Measurements from ENCODE around the gene PLEKHA7. TPM values are rescaled to one million over a fixed set of nuclear protein-coding genes. Genes with fewer than 3 reads are reported as not detected.

PLEKHA7 gene
- total RNA-seq, 1 experiment from 2014 or later = 57.6 TPM

- CTCF ChIA-PET = interaction anchor here (0.6 to 1.2 kb wide), 3 partner anchors 20 to 427 kb away, joined by 3 to 7 read pairs (median 3); no protein-coding TSS in a partner anchor
- no peaks in the 10 kb centered on the region for H3K27me3 Mint-ChIP-seq (ENCODE audit: insufficient read depth, unreplicated experiment)
- peaks cover 30% of the 10 kb centered on the region for H3K36me3 Mint-ChIP-seq (ENCODE audit: insufficient read depth, unreplicated experiment)
- Histone ChIP-seq H3K9me3 (no peaks in the 10 kb centered on the region), H3K36me3 (ENCODE audit: control insufficient read depth, insufficient read depth, low read length) (no peaks in the 10 kb centered on the region), H3K27me3 (replicated peaks; ENCODE audit: control insufficient read depth, insufficient read depth, low read length) (no peaks in the 10 kb centered on the region), H3K4me1 (peaks cover 35% of the 10 kb centered on the region), H3K4me3 (ENCODE audit: low read depth, low read length) (peak overlapping the region; percentile 83)
- no TSS peak for BruUV-seq (replicated peaks)
- H3K27ac Mint-ChIP-seq (ENCODE audit: unreplicated experiment) = peak overlapping the region; percentile 92
- intact Hi-C loops (cut with micrococcal nuclease; ENCODE audit: unreplicated experiment) = loop anchor here (1.0 to 10.0 kb wide), 3 partner anchors 11 to 279 kb away; partner anchors contain the start of gene PIK3C2A
- H3K9me3 Mint-ChIP-seq (ENCODE audit: unreplicated experiment) = no peaks in the 10 kb centered on the region
- H3K4me1 Mint-ChIP-seq (ENCODE audit: low read depth, unreplicated experiment) = peaks cover 46% of the 10 kb centered on the region
- POLR2A ChIA-PET = interaction anchor here (0.8 to 1.8 kb wide), 3 partner anchors 11 to 284 kb away, joined by 3 to 7 read pairs (median 3); partner anchors contain the start of gene C11orf58
- peak; percentile 91 to 94 for DNase-seq
- TF ChIP-seq, protein P1, sequence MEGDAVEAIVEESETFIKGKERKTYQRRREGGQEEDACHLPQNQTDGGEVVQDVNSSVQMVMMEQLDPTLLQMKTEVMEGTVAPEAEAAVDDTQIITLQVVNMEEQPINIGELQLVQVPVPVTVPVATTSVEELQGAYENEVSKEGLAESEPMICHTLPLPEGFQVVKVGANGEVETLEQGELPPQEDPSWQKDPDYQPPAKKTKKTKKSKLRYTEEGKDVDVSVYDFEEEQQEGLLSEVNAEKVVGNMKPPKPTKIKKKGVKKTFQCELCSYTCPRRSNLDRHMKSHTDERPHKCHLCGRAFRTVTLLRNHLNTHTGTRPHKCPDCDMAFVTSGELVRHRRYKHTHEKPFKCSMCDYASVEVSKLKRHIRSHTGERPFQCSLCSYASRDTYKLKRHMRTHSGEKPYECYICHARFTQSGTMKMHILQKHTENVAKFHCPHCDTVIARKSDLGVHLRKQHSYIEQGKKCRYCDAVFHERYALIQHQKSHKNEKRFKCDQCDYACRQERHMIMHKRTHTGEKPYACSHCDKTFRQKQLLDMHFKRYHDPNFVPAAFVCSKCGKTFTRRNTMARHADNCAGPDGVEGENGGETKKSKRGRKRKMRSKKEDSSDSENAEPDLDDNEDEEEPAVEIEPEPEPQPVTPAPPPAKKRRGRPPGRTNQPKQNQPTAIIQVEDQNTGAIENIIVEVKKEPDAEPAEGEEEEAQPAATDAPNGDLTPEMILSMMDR (IDR thresholded peaks at IDR 0.05; ENCODE audit: insufficient read depth in 1 of 2, low read depth in 1 of 2, low read length in 1 of 2, severe bottlenecking in 1 of 2, unreplicated experiment in 1 of 2) = no peak
- H3K4me3 Mint-ChIP-seq (ENCODE audit: unreplicated experiment) = peak overlapping the region; percentile 95
These were observed 88.6 kb downstream of the PLEKHA7 start for GRCh38 chr11:16925561-16926065.

- Histone ChIP-seq H3K9me3 (no peaks in the 10 kb centered on the region), H3K4me3 (ENCODE audit: low read depth, low read length) (peak overlapping the region; percentile 83), H3K36me3 (ENCODE audit: control insufficient read depth, insufficient read depth, low read length) (no peaks in the 10 kb centered on the region), H3K27me3 (replicated peaks; ENCODE audit: control insufficient read depth, insufficient read depth, low read length) (no peaks in the 10 kb centered on the region), H3K4me1 (peaks cover 35% of the 10 kb centered on the region)
- peak overlapping the region; percentile 92 for H3K27ac Mint-ChIP-seq (ENCODE audit: unreplicated experiment)
- ChIA-PET CTCF (interaction anchor here (0.6 to 1.2 kb wide), 7 partner anchors 12 to 139 kb away, joined by 3 to 4 read pairs (median 3); no protein-coding TSS in a partner anchor), POLR2A (interaction anchor here (0.6 to 1.8 kb wide), 7 partner anchors 12 to 284 kb away, joined by 3 to 10 read pairs (median 3); partner anchors contain the start of genes C11orf58 and RPS13)
- peak overlapping the region; percentile 95 for H3K4me3 Mint-ChIP-seq (ENCODE audit: unreplicated experiment)
- TF ChIP-seq, protein P1 (IDR thresholded peaks at IDR 0.05; ENCODE audit: insufficient read depth in 1 of 2, low read depth in 1 of 2, low read length in 1 of 2, severe bottlenecking in 1 of 2, unreplicated experiment in 1 of 2) = no peak
- intact Hi-C loops (cut with micrococcal nuclease; ENCODE audit: unreplicated experiment) = loop anchor here (1.0 to 10.0 kb wide), 6 partner anchors 11 to 280 kb away; partner anchors contain the start of gene PIK3C2A
- TSS peak; percentile 77 for BruUV-seq (replicated peaks)
- peaks cover 46% of the 10 kb centered on the region for H3K4me1 Mint-ChIP-seq (ENCODE audit: low read depth, unreplicated experiment)
- peak; percentile 95 to 96 for DNase-seq
- H3K27me3 Mint-ChIP-seq (ENCODE audit: insufficient read depth, unreplicated experiment) = no peaks in the 10 kb centered on the region
- H3K9me3 Mint-ChIP-seq (ENCODE audit: unreplicated experiment) = no peaks in the 10 kb centered on the region
- peaks cover 37% of the 10 kb centered on the region for H3K36me3 Mint-ChIP-seq (ENCODE audit: insufficient read depth, unreplicated experiment)
These were observed 89.2 kb downstream of the PLEKHA7 start for GRCh38 chr11:16924826-16925560.

DNA sequence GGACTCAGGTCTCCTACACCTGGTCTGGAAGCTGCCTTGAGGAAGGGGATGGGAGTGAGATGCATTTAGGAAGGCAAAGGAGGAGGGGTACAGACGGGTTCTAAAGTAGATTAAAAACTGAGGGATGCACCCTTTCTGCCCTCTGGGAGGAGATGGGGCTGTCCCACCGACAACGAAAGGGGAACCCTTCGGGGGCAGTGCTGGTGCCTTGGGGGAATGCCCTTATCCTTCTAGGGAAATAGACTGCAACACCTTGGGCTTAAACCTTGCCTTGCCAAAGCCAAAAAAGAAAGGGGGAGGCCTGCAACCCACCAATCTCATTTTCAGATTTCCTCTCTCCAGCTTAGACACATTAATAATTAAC, 89.8 kb downstream of the PLEKHA7 start:
- Mint-ChIP-seq H3K9me3 (ENCODE audit: unreplicated experiment) (no peaks in the 10 kb centered on the region), H3K4me1 (ENCODE audit: low read depth, unreplicated experiment) (peaks cover 46% of the 10 kb centered on the region), H3K27me3 (ENCODE audit: insufficient read depth, unreplicated experiment) (no peaks in the 10 kb centered on the region), H3K27ac (ENCODE audit: unreplicated experiment) (peak overlapping the region; percentile 92), H3K4me3 (ENCODE audit: unreplicated experiment) (peak overlapping the region; percentile 95), H3K36me3 (ENCODE audit: insufficient read depth, unreplicated experiment) (peaks cover 37% of the 10 kb centered on the region)
- H3K36me3 ChIP-seq (ENCODE audit: control insufficient read depth, insufficient read depth, low read length) = no peaks in the 10 kb centered on the region
- no peaks in the 10 kb centered on the region for H3K27me3 ChIP-seq (replicated peaks; ENCODE audit: control insufficient read depth, insufficient read depth, low read length)
- TSS peak; percentile 20 for BruUV-seq (replicated peaks)
- H3K4me1 ChIP-seq = peaks cover 35% of the 10 kb centered on the region
- TF ChIP-seq, protein P1 (IDR thresholded peaks at IDR 0.05; ENCODE audit: insufficient read depth in 1 of 2, low read depth in 1 of 2, low read length in 1 of 2, severe bottlenecking in 1 of 2, unreplicated experiment in 1 of 2) = no peak
- peak overlapping the region; percentile 32 for H3K4me3 ChIP-seq (ENCODE audit: low read depth, low read length)
- intact Hi-C loops (cut with micrococcal nuclease; ENCODE audit: unreplicated experiment) = loop anchor here (1.0 to 10.0 kb wide), 5 partner anchors 22 to 280 kb away; partner anchors contain the start of gene PIK3C2A
- DNase-seq = no peak
- ChIA-PET CTCF (interaction anchor here (0.6 to 1.1 kb wide), 5 partner anchors 12 to 139 kb away, joined by 3 to 4 read pairs (median 4); no protein-coding TSS in a partner anchor), POLR2A (interaction anchor here (0.6 to 1.8 kb wide), 5 partner anchors 12 to 153 kb away, joined by 3 to 10 read pairs (median 3); partner anchors contain the start of gene RPS13)
- no peaks in the 10 kb centered on the region for H3K9me3 ChIP-seq

Data from Caco-2 (cell line).